Neural cell (in vitro differentiated cells): Measurements from ENCODE around the gene SPPL3.

Source experiments
- CTCF ChIP-seq: fragments of 450-650 bp; IDR thresholded peaks from 2 replicates; pipeline ENCODE4 v1.5.1; 2014; ENCODE audit warnings: antibody characterized with exemption, mild to moderate bottlenecking, moderate library complexity; ENCODE audit not compliant: poor library complexity, severe bottlenecking
- EZH2 ChIP-seq: fragments of 200-600, 300-800 bp; shearing (Covaris generic), sonication (generic); IDR thresholded peaks from 2 replicates; pipeline ENCODE4 v1.6.1; 2014; ENCODE audit warnings: antibody characterized with exemption, low read length, borderline replicate concordance, mild to moderate bottlenecking; ENCODE audit not compliant: insufficient read depth, poor library complexity, severe bottlenecking
- REST ChIP-seq: IDR thresholded peaks from 2 replicates; pipeline ENCODE4 v1.6.1; 2012; ENCODE audit warnings: borderline replicate concordance
- SMC3 ChIP-seq: fragments of 450-650 bp; conservative IDR thresholded peaks from 2 replicates; pipeline ENCODE4 v1.6.1; 2014; ENCODE audit warnings: antibody characterized with exemption, mild to moderate bottlenecking, moderate library complexity; ENCODE audit not compliant: poor library complexity
- TAF1 ChIP-seq: IDR thresholded peaks from 2 replicates; pipeline ENCODE4 v1.6.1; 2012; ENCODE audit warnings: low read depth

GRCh38 chr12:120817559-120818330 lies 86.4 kb downstream of the SPPL3 start:
- no peak for TF ChIP-seq SMC3
- TF ChIP-seq CTCF, result no peak
- TF ChIP-seq REST, result peak; percentile 87
- TF ChIP-seq EZH2, result no peak
- TF ChIP-seq TAF1, result no peak
